H1 (cell line): Measurements from ENCODE around the gene GDPD1. TPM values are rescaled to one million over a fixed set of nuclear protein-coding genes. Genes with fewer than 3 reads are reported as not detected.

Source experiments
- CTCF ChIA-PET: fragments of 300-600 bp; sonication (Branson Sonifier 250); formaldehyde crosslinking; loops from one replicate; lab custom pipeline; 2021; ENCODE audit not compliant: partially characterized antibody; lab: Charles Lee
- POLR2A ChIA-PET: fragments of 300-600 bp; sonication (Branson Sonifier 250); formaldehyde crosslinking; loops from one replicate; lab custom pipeline; 2021; ENCODE audit warnings: inconsistent platforms; ENCODE audit not compliant: partially characterized antibody; lab: Charles Lee
- DNase-seq, 2 experiments: peaks; one replicate each; pipeline versions ENCODE4 v3.0.0 to v3.0.0-alpha.2; 2010 to 2022; ENCODE audit warnings: low spot score in 2 of 2, low read depth in 1 of 2, mixed read lengths in 1 of 2
- FAIRE-seq: peaks from 2 replicates; lab custom pipeline; 2011; peaks lifted over from hg19 to GRCh38; lab: Jason Lieb, UNC
- H2AFZ ChIP-seq: 2 replicates; pipeline ENCODE4 v1.8.1; 2012; ENCODE audit warnings: low read length, inconsistent platforms
- H2AK5ac ChIP-seq: 2 replicates; pipeline ENCODE4 v1.6.1; 2013; ENCODE audit warnings: low read depth, low read length
- H2BK120ac ChIP-seq: replicated peaks from 2 replicates; pipeline ENCODE3; 2013; ENCODE audit warnings: low read depth, low read length, inconsistent platforms
- H2BK12ac ChIP-seq: 2 replicates; pipeline ENCODE4 v1.6.1; 2013; ENCODE audit warnings: low read depth, low read length
- H2BK15ac ChIP-seq: 2 replicates; pipeline ENCODE4 v1.6.1; 2013; ENCODE audit warnings: low read length
- H2BK20ac ChIP-seq: 2 replicates; pipeline ENCODE4 v1.6.1; 2013; ENCODE audit warnings: low read length
- H2BK5ac ChIP-seq: 2 replicates; pipeline ENCODE4 v1.6.1; 2013; ENCODE audit warnings: low read depth, low read length
- H3K14ac ChIP-seq: 2 replicates; pipeline ENCODE4 v1.6.1; 2013; ENCODE audit warnings: inconsistent platforms; ENCODE audit not compliant: insufficient read length
- H3K18ac ChIP-seq: 2 replicates; pipeline ENCODE4 v1.6.1; 2013; ENCODE audit warnings: low read length; ENCODE audit errors: extremely low read depth
- H3K23ac ChIP-seq: 2 replicates; pipeline ENCODE4 v1.6.1; 2013; ENCODE audit warnings: inconsistent platforms; ENCODE audit not compliant: insufficient read length
- H3K23me2 ChIP-seq: 2 replicates; pipeline ENCODE4 v1.6.1; 2013; ENCODE audit warnings: low read depth, low read length
- H3K27ac ChIP-seq: 2 replicates; pipeline ENCODE4 v1.6.1; 2011; ENCODE audit warnings: low read depth, low read length, inconsistent platforms
- H3K27me3 ChIP-seq, 4 experiments: replicated peaks in 1 of 4; 1 replicate in 1 of 4; 2 replicates in 3 of 4; pipeline versions ENCODE4 v1.6.1 to v1.8.1; 2011 to 2013; ENCODE audit warnings: low read length in 3 of 4, mild to moderate bottlenecking in 3 of 4, inconsistent platforms in 2 of 4, mixed read lengths in 2 of 4, moderate library complexity in 1 of 4; ENCODE audit not compliant: control insufficient read depth in 3 of 4, insufficient read depth in 3 of 4; ENCODE audit errors: extremely low read depth in 1 of 4
- H3K36me3 ChIP-seq, 4 experiments: 2 replicates each; pipeline versions ENCODE4 v1.6.1 to v1.8.1; 2011 to 2013; ENCODE audit warnings: mild to moderate bottlenecking in 4 of 4, low read length in 3 of 4, moderate library complexity in 2 of 4, control low read depth in 1 of 4, inconsistent platforms in 1 of 4; ENCODE audit not compliant: insufficient read depth in 4 of 4, control insufficient read depth in 2 of 4
- H3K4ac ChIP-seq: replicated peaks from 2 replicates; pipeline ENCODE3; 2013; ENCODE audit warnings: low read length, low read depth, mixed read lengths, inconsistent platforms; ENCODE audit not compliant: insufficient read length
- H3K4me1 ChIP-seq, 4 experiments: replicated peaks in 1 of 4; 1 replicate in 1 of 4; 2 replicates in 3 of 4; pipeline versions ENCODE4 v1.6.1 to v1.8.1; 2011 to 2013; ENCODE audit warnings: low read length in 3 of 4, inconsistent platforms in 2 of 4, mixed read lengths in 1 of 4; ENCODE audit not compliant: insufficient read depth in 4 of 4, control insufficient read depth in 3 of 4
- H3K4me2 ChIP-seq, 2 experiments: 2 replicates each; pipeline versions ENCODE4 v1.6.1 to v1.8.1; 2011 to 2013; ENCODE audit warnings: low read depth in 2 of 2, low read length in 2 of 2, control low read depth in 1 of 2, inconsistent platforms in 1 of 2, mild to moderate bottlenecking in 1 of 2; ENCODE audit not compliant: insufficient read depth in 1 of 2
- H3K4me3 ChIP-seq, 4 experiments: fragments of 200-600, 300-600 bp in 1 of 4; sonication (generic), shearing (Covaris generic), sonication (Bioruptor Twin) in 1 of 4; 2 replicates each; pipeline versions ENCODE4 v1.5.1 to v1.8.1; 2011 to 2016; ENCODE audit warnings: low read length in 4 of 4, low read depth in 3 of 4, control low read depth in 2 of 4, inconsistent platforms in 2 of 4, mild to moderate bottlenecking in 2 of 4, mixed read lengths in 1 of 4, moderate library complexity in 1 of 4; ENCODE audit not compliant: insufficient read depth in 2 of 4; ENCODE audit errors: extremely low read depth in 1 of 4
- H3K56ac ChIP-seq: replicated peaks from 2 replicates; pipeline ENCODE3; 2013; ENCODE audit warnings: low read depth, mild to moderate bottlenecking, mixed read lengths, low read length, inconsistent platforms; ENCODE audit not compliant: insufficient read length
- H3K79me1 ChIP-seq: 2 replicates; pipeline ENCODE4 v1.6.1; 2013; ENCODE audit warnings: low read depth, low read length, control low read depth
- H3K79me2 ChIP-seq, 2 experiments: 2 replicates each; pipeline versions ENCODE4 v1.6.1 to v1.8.1; 2012 to 2013; ENCODE audit warnings: low read length in 2 of 2, mild to moderate bottlenecking in 2 of 2, inconsistent platforms in 1 of 2; ENCODE audit not compliant: insufficient read depth in 2 of 2, control insufficient read depth in 1 of 2
- H3K9ac ChIP-seq, 4 experiments: replicated peaks in 1 of 4; 1 replicate in 1 of 4; 2 replicates in 3 of 4; pipeline versions ENCODE4 v1.6.1 to v1.8.1; 2011 to 2013; ENCODE audit warnings: low read depth in 3 of 4, low read length in 3 of 4, control low read depth in 2 of 4, mild to moderate bottlenecking in 2 of 4, moderate library complexity in 2 of 4, inconsistent platforms in 1 of 4; ENCODE audit errors: extremely low read depth in 1 of 4
- H3K9me3 ChIP-seq, 2 experiments: 2 replicates each; pipeline versions ENCODE4 v1.6.1 to v1.8.1; 2012 to 2013; ENCODE audit warnings: mild to moderate bottlenecking in 2 of 2, moderate library complexity in 2 of 2, control low read depth in 1 of 2, inconsistent platforms in 1 of 2, low read depth in 1 of 2, low read length in 1 of 2, mixed read lengths in 1 of 2; ENCODE audit not compliant: insufficient read depth in 2 of 2
- H4K20me1 ChIP-seq, 2 experiments: replicated peaks in 1 of 2; 2 replicates each; pipeline versions ENCODE3 to v1.8.1; 2011 to 2013; ENCODE audit warnings: inconsistent platforms in 2 of 2, low read length in 2 of 2, mild to moderate bottlenecking in 1 of 2; ENCODE audit not compliant: insufficient read depth in 2 of 2, control insufficient read depth in 1 of 2
- H4K5ac ChIP-seq: 2 replicates; pipeline ENCODE4 v1.6.1; 2013; ENCODE audit warnings: low read length, low read depth, mixed read lengths, inconsistent platforms; ENCODE audit not compliant: insufficient read length
- H4K8ac ChIP-seq: 2 replicates; pipeline ENCODE4 v1.8.0; 2013; ENCODE audit warnings: mild to moderate bottlenecking, moderate library complexity, low read length, inconsistent platforms; ENCODE audit not compliant: insufficient read depth; ENCODE audit errors: extremely low read depth
- H4K91ac ChIP-seq: replicated peaks from 2 replicates; pipeline ENCODE3; 2013; ENCODE audit warnings: low read length, mixed read lengths, inconsistent platforms; ENCODE audit not compliant: insufficient read length
- BRCA1 ChIP-seq: IDR thresholded peaks from 2 replicates; pipeline ENCODE4 v1.6.1; 2012; ENCODE audit warnings: low read depth, low read length, improper control_type of control experiment
- E2F6 ChIP-seq: IDR thresholded peaks from 2 replicates; pipeline ENCODE4 v1.6.1; 2012; ENCODE audit warnings: inconsistent platforms
- EP300 ChIP-seq, 2 experiments: IDR thresholded peaks; 1 replicate in 1 of 2; 2 replicates in 1 of 2; pipeline ENCODE4 v1.6.1; 2011 to 2012; ENCODE audit warnings: low read depth in 2 of 2, low read length in 2 of 2, mild to moderate bottlenecking in 2 of 2, borderline replicate concordance in 1 of 2, inconsistent platforms in 1 of 2, moderate library complexity in 1 of 2
- FOSL1 ChIP-seq: IDR thresholded peaks from 2 replicates; pipeline ENCODE4 v1.6.1; 2011; ENCODE audit warnings: mild to moderate bottlenecking, low read depth, low read length, moderate library complexity; ENCODE audit not compliant: insufficient read depth
- GTF2F1 ChIP-seq: IDR thresholded peaks from 2 replicates; pipeline ENCODE4 v1.6.1; 2012; ENCODE audit warnings: low read depth, low read length, improper control_type of control experiment, borderline replicate concordance
- NANOG ChIP-seq: IDR thresholded peaks from 2 replicates; pipeline ENCODE4 v1.6.1; 2011; ENCODE audit warnings: low read length, low read depth, mild to moderate bottlenecking, inconsistent platforms; ENCODE audit not compliant: insufficient read depth, poor library complexity, severe bottlenecking
- RFX5 ChIP-seq: IDR thresholded peaks from 2 replicates; pipeline ENCODE4 v1.6.1; 2011; ENCODE audit warnings: low read depth, low read length, improper control_type of control experiment, borderline replicate concordance
- SAP30 ChIP-seq: fragments of 300-600 bp; sonication (generic); IDR thresholded peaks from 2 replicates; pipeline ENCODE4 v1.7.1; 2012; ENCODE audit warnings: low read length, moderate library complexity, mild to moderate bottlenecking, inconsistent platforms; ENCODE audit not compliant: insufficient read depth, insufficient replicate concordance
- SP4 ChIP-seq: IDR thresholded peaks from 2 replicates; pipeline ENCODE4 v1.6.1; 2012; ENCODE audit warnings: low read length, inconsistent platforms
- SUZ12 ChIP-seq: fragments of 200-600 bp; sonication (generic); IDR thresholded peaks from 2 replicates; pipeline ENCODE4 v1.6.1; 2012; ENCODE audit warnings: mild to moderate bottlenecking, inconsistent platforms, low read length, moderate library complexity, mixed read lengths
- WGBS, 2 experiments: shearing (Covaris generic) in 1 of 2; methylation state at CpG; one replicate each; pipeline versions ENCODE4 v1.1.6 to v1.1.7; 2013 to 2015; ENCODE audit warnings: low lambda C conversion rate in 2 of 2, mixed read lengths in 2 of 2, inconsistent platforms in 1 of 2, low coverage in 1 of 2, missing lambda C conversion rate in 1 of 2; ENCODE audit not compliant: insufficient replicate concordance in 2 of 2, insufficient coverage in 1 of 2, insufficient read length in 1 of 2; ENCODE audit errors: extremely low coverage in 1 of 2, missing lambda C conversion rate in 1 of 2; 5-methylcytosine and 5-hydroxymethylcytosine counted together
- polyA plus RNA-seq, 7 experiments: library from polyadenylated mRNA; depleted of rRNA in 3 of 7; stranded (reverse) in 5 of 7; unstranded in 2 of 7; fragments of >200 nt in 5 of 7; fragments of 200-250 nt in 2 of 7; gene quantifications; 1 replicate in 5 of 7; 2 replicates in 1 of 7; 4 replicates in 1 of 7; pipeline versions ENCODE4 v1.2.1 to v1.2.3, GENCODE V29; 2011 to 2013; ENCODE audit warnings: missing spikeins in 2 of 7, mixed read lengths in 2 of 7
- total RNA-seq: library from RNA; stranded (reverse); fragmentation: NEBNext Ultra II Directional; extraction: Animal tissue kit (Norgen Biotek cat#: 25700); gene quantifications from 2 replicates; pipeline ENCODE4 v1.2.1, GENCODE V29; 2021
- TF ChIP-seq, protein P1 (sequence below): IDR thresholded peaks from 2 replicates; pipeline ENCODE4 v1.6.1; 2012; ENCODE audit warnings: low read length, inconsistent platforms

The GDPD1 gene
- total and polyA plus RNA-seq, 2 of the 8 experiments (the other 6 are each of a cell fraction or from before 2014, with no cell fraction given): 3.2 to 7.7 TPM

DNA sequence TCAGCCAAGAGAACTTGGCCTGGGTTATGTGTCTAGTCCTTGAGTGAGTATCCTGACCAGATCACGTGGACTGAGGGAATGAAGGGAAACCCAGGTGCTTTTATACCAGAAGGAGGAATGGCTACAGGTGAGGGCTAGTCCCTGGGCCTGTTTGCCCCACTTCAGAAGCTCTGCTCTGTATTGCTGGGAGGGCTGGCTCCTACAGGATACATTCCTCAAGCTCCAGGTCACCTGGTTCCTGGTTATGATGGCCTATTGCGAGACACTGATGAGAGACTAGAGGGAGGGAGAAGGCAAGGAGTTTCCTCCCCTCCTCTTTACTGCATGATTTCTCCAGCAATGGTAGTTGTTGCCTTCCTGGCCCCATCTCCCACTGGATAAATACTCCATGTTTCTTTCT is 29.5 kb upstream of the GDPD1 start:
- no peak overlapping the region for H3K18ac ChIP-seq
- H2AFZ ChIP-seq: no peak overlapping the region
- TF ChIP-seq FOSL1 (no peak), NANOG (no peak), SUZ12 (no peak), SP4 (no peak), EP300 (IDR thresholded peaks at IDR 0.05; ENCODE audit: borderline replicate concordance in 1 of 2, low read depth in 2 of 2, low read length in 2 of 2) (no peak), SAP30 (no peak), E2F6 (no peak), BRCA1 (no peak), RFX5 (no peak), GTF2F1 (no peak)
- TF ChIP-seq, protein P1, sequence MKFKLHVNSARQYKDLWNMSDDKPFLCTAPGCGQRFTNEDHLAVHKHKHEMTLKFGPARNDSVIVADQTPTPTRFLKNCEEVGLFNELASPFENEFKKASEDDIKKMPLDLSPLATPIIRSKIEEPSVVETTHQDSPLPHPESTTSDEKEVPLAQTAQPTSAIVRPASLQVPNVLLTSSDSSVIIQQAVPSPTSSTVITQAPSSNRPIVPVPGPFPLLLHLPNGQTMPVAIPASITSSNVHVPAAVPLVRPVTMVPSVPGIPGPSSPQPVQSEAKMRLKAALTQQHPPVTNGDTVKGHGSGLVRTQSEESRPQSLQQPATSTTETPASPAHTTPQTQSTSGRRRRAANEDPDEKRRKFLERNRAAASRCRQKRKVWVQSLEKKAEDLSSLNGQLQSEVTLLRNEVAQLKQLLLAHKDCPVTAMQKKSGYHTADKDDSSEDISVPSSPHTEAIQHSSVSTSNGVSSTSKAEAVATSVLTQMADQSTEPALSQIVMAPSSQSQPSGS: no peak

More for the DNA sequence above, 29.5 kb upstream of the GDPD1 start:
- Histone ChIP-seq H4K91ac (no peak overlapping the region), H3K56ac (no peak overlapping the region), H3K4me1 (no peaks in the 10 kb centered on the region), H3K79me1 (no peaks in the 10 kb centered on the region), H3K4me2 (no peak overlapping the region), H3K23ac (no peak overlapping the region), H2AK5ac (no peak overlapping the region), H3K9ac (no peak overlapping the region), H2BK20ac (no peak overlapping the region), H3K4ac (no peak overlapping the region), H3K23me2 (no peaks in the 10 kb centered on the region), H3K4me3 (no peak overlapping the region), H3K27ac (no peak overlapping the region), H3K9me3 (no peaks in the 10 kb centered on the region), H4K5ac (no peak overlapping the region), H2BK5ac (no peak overlapping the region), H4K8ac (no peak overlapping the region), H2BK12ac (no peak overlapping the region), H2BK15ac (no peak overlapping the region), H3K36me3 (peaks cover 20 to 59% (median 40%) of the 10 kb centered on the region in 4 experiments), H4K20me1 (no peaks in the 10 kb centered on the region), H2BK120ac (no peak overlapping the region), H3K79me2 (no peaks in the 10 kb centered on the region), H3K14ac (no peak overlapping the region), H3K27me3 (no peaks in the 10 kb centered on the region)
- 82% methylated on average over 2 of the region's 2 CpGs; no CpG with 5 or more reads in 1 of the 2 experiments for WGBS, 2 experiments
- no peak for FAIRE-seq
- ChIA-PET CTCF (interaction anchor here (1.7 kb wide), 1 partner anchor 24 kb away, joined by 6 read pairs; no protein-coding TSS in a partner anchor), POLR2A (interaction anchor here (1.2 kb wide), 1 partner anchor 21 kb away, joined by 3 read pairs; no protein-coding TSS in a partner anchor)
- DNase-seq: no peak
